H9 (cell line): ENCODE measurements around the gene UPK1A. TPM values are rescaled to one million over a fixed set of nuclear protein-coding genes. Genes with fewer than 3 reads are reported as not detected.
"Not testable (repeated sequence)": the region's sequence is repeated elsewhere in the genome, so short reads cannot be mapped to it uniquely, and the experiment has no call there.

Experiments
- DNase-seq: peaks from one replicate; pipeline ENCODE4 v3.0.0-alpha.2; 2017
- H2AFZ ChIP-seq: one replicate; pipeline ENCODE4 v1.6.1; 2013; ENCODE audit warnings: mild to moderate bottlenecking, low read length, control low read depth, moderate library complexity
- H2AK5ac ChIP-seq: 2 replicates; pipeline ENCODE4 v1.6.1; 2013; ENCODE audit warnings: low read length, control low read depth, mixed read lengths; ENCODE audit not compliant: insufficient read length
- H2BK120ac ChIP-seq: one replicate; pipeline ENCODE4 v1.6.1; 2013; ENCODE audit warnings: low read depth, mild to moderate bottlenecking, low read length, control low read depth, inconsistent platforms; ENCODE audit not compliant: poor library complexity, severe bottlenecking
- H2BK12ac ChIP-seq: 2 replicates; pipeline ENCODE4 v1.6.1; 2013; ENCODE audit warnings: low read length, control low read depth, mixed read lengths, low read depth; ENCODE audit not compliant: insufficient read length
- H2BK15ac ChIP-seq: 2 replicates; pipeline ENCODE4 v1.6.1; 2013; ENCODE audit warnings: low read depth, low read length, control low read depth
- H2BK20ac ChIP-seq: one replicate; pipeline ENCODE4 v1.6.1; 2013; ENCODE audit warnings: low read depth, mild to moderate bottlenecking, low read length, control low read depth, inconsistent platforms; ENCODE audit not compliant: poor library complexity, severe bottlenecking
- H2BK5ac ChIP-seq: 2 replicates; pipeline ENCODE4 v1.6.1; 2013; ENCODE audit warnings: low read length, control low read depth, mixed read lengths; ENCODE audit not compliant: insufficient read length
- H3K14ac ChIP-seq: 2 replicates; pipeline ENCODE4 v1.6.1; 2013; ENCODE audit warnings: low read length, control low read depth; ENCODE audit not compliant: insufficient read depth
- H3K18ac ChIP-seq: 2 replicates; pipeline ENCODE4 v1.6.1; 2013; ENCODE audit warnings: low read depth, mild to moderate bottlenecking, mixed read lengths, low read length, control low read depth; ENCODE audit not compliant: insufficient read length
- H3K23ac ChIP-seq: 2 replicates; pipeline ENCODE4 v1.6.1; 2013; ENCODE audit warnings: low read length, control low read depth, mixed read lengths, low read depth; ENCODE audit not compliant: insufficient read length
- H3K23me2 ChIP-seq: 2 replicates; pipeline ENCODE4 v1.6.1; 2013; ENCODE audit warnings: low read depth, mild to moderate bottlenecking, mixed read lengths, low read length, control low read depth; ENCODE audit not compliant: insufficient read length, poor library complexity, severe bottlenecking
- H3K27ac ChIP-seq: 2 replicates; pipeline ENCODE4 v1.5.1; 2013; ENCODE audit warnings: low read length, control low read depth, mixed read lengths, low read depth; ENCODE audit not compliant: insufficient read length
- H3K27me3 ChIP-seq: 2 replicates; pipeline ENCODE4 v1.6.1; 2013; ENCODE audit warnings: low read length, control low read depth, inconsistent platforms; ENCODE audit not compliant: insufficient read depth
- H3K4ac ChIP-seq: 2 replicates; pipeline ENCODE4 v1.6.1; 2013; ENCODE audit warnings: low read depth, mild to moderate bottlenecking, control low read depth, inconsistent platforms, low read length, moderate library complexity
- H3K4me1 ChIP-seq: 2 replicates; pipeline ENCODE4 v1.6.1; 2013; ENCODE audit warnings: low read length, control low read depth, inconsistent platforms; ENCODE audit not compliant: insufficient read depth
- H3K4me2 ChIP-seq: 2 replicates; pipeline ENCODE4 v1.6.1; 2013; ENCODE audit warnings: low read length, control low read depth, mixed read lengths; ENCODE audit not compliant: insufficient read length, insufficient read depth
- H3K56ac ChIP-seq: 2 replicates; pipeline ENCODE4 v1.6.1; 2013; ENCODE audit warnings: low read depth, mild to moderate bottlenecking, mixed read lengths, low read length, control low read depth; ENCODE audit not compliant: insufficient read length
- H3K79me1 ChIP-seq: 2 replicates; pipeline ENCODE4 v1.6.1; 2013; ENCODE audit warnings: low read depth, mild to moderate bottlenecking, moderate library complexity, low read length, control low read depth, inconsistent platforms; ENCODE audit not compliant: insufficient read depth, poor library complexity, severe bottlenecking
- H3K79me2 ChIP-seq: 2 replicates; pipeline ENCODE4 v1.6.1; 2013; ENCODE audit warnings: low read length, control low read depth, inconsistent platforms; ENCODE audit not compliant: insufficient read depth
- H3K9ac ChIP-seq: 2 replicates; pipeline ENCODE4 v1.6.1; 2013; ENCODE audit warnings: low read length, control low read depth, mixed read lengths; ENCODE audit not compliant: insufficient read length; ENCODE audit errors: extremely low read depth
- H3K9me3 ChIP-seq: one replicate; pipeline ENCODE4 v1.6.1; 2013; ENCODE audit warnings: low read depth, low read length, inconsistent platforms; ENCODE audit not compliant: control insufficient read depth
- H3T11ph ChIP-seq: one replicate; pipeline ENCODE4 v1.6.1; 2013; ENCODE audit warnings: mild to moderate bottlenecking, low read length, control low read depth, inconsistent platforms
- H4K20me1 ChIP-seq: one replicate; pipeline ENCODE4 v1.6.1; 2013; ENCODE audit not compliant: control insufficient read depth, insufficient read length, insufficient read depth
- H4K5ac ChIP-seq: 2 replicates; pipeline ENCODE4 v1.6.1; 2013; ENCODE audit warnings: low read depth, mild to moderate bottlenecking, mixed read lengths, low read length, control low read depth; ENCODE audit not compliant: insufficient read length
- H4K8ac ChIP-seq: replicated peaks from 2 replicates; pipeline ENCODE4 v1.6.1; 2013; ENCODE audit warnings: low read length, control low read depth, mixed read lengths, low read depth; ENCODE audit not compliant: insufficient read length
- H4K91ac ChIP-seq: 2 replicates; pipeline ENCODE4 v1.6.1; 2013; ENCODE audit warnings: low read depth, mild to moderate bottlenecking, moderate library complexity, mixed read lengths, low read length, control low read depth; ENCODE audit not compliant: insufficient read length
- H3K27ac Mint-ChIP-seq, 3 experiments: 2 replicates in 2 of 3; 3 replicates in 1 of 3; pipeline ENCODE4 v1.8.0; 2020 to 2021; ENCODE audit warnings: mixed read lengths in 3 of 3, mild to moderate bottlenecking in 1 of 3, moderate library complexity in 1 of 3
- H3K27me3 Mint-ChIP-seq: 2 replicates; pipeline ENCODE4 v1.8.0; 2021; ENCODE audit warnings: low read depth, mild to moderate bottlenecking, moderate library complexity, mixed read lengths
- H3K36me3 Mint-ChIP-seq, 3 experiments: 2 replicates in 2 of 3; 3 replicates in 1 of 3; pipeline ENCODE4 v1.8.0; 2020 to 2021; ENCODE audit warnings: low read depth in 3 of 3, mixed read lengths in 3 of 3; ENCODE audit not compliant: insufficient read depth in 1 of 3
- H3K4me1 Mint-ChIP-seq, 2 experiments: 2 replicates each; pipeline ENCODE4 v1.8.0; 2020; ENCODE audit warnings: mixed read lengths in 2 of 2
- H3K4me3 Mint-ChIP-seq, 2 experiments: 2 replicates in 1 of 2; 3 replicates in 1 of 2; pipeline ENCODE4 v1.8.0; 2020 to 2021; ENCODE audit warnings: mild to moderate bottlenecking in 2 of 2, mixed read lengths in 2 of 2, moderate library complexity in 1 of 2
- H3K9me3 Mint-ChIP-seq, 2 experiments: 2 replicates in 1 of 2; 3 replicates in 1 of 2; pipeline ENCODE4 v1.8.0; 2020; ENCODE audit warnings: mild to moderate bottlenecking in 2 of 2, mixed read lengths in 2 of 2, moderate library complexity in 1 of 2
- WGBS: extraction: QIAGEN DNeasy Blood & Tissue Kit; methylation state at CpG from one replicate; pipeline ENCODE4 v1.1.7; 2013; ENCODE audit warnings: missing lambda C conversion rate, low lambda C conversion rate, mixed read lengths; ENCODE audit not compliant: insufficient read length; ENCODE audit errors: extremely low coverage; 5-methylcytosine and 5-hydroxymethylcytosine counted together
- total RNA-seq: library from RNA; stranded (reverse); gene quantifications from 2 replicates; pipeline ENCODE4 v1.2.1, GENCODE V29; 2021
- TF ChIP-seq, protein P1 (sequence below): fragments of 200-600 bp; sonication (generic); conservative IDR thresholded peaks from 3 replicates; pipeline ENCODE4 v1.8.0; 2021; ENCODE audit warnings: antibody characterized with exemption, mild to moderate bottlenecking

UPK1A gene
- total RNA-seq, 1 experiment from 2014 or later: 4.3 TPM

DNA sequence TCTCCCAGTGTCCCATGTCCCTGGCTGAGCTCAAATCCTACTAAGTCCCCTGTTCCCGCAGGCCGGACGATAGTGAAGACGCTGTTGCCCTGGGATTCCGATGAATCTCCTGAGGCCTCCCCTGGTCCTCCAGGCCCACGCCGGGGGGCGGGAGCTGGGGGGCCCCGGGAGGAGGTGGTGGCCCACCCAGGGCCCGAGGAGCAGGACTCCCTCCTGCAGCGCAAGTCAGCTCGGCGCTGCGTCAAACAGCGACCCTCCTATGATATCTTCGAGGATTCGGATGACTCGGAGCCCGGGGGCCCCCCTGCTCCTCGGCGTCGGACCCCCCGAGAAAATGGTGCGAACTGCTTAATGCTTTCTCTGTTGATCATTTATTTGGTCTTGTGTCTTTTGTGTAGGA lies 57.4 kb downstream of the UPK1A start:
- H3K27me3 Mint-ChIP-seq: no peaks in the 10 kb centered on the region; the same call in 1 of the 2 replicates
- Histone ChIP-seq H3K14ac (no peak overlapping the region), H3K79me1 (no peaks in the 10 kb centered on the region), H3K4ac (no peak overlapping the region), H3K23me2 (peaks cover 4% of the 10 kb centered on the region), H3K79me2 (peaks cover 8% of the 10 kb centered on the region; the same call in 1 of the 2 replicates), H3K18ac (no peak overlapping the region), H3T11ph (no peak overlapping the region), H3K9me3 (no peaks in the 10 kb centered on the region), H3K4me2 (no peak overlapping the region), H4K5ac (no peak overlapping the region), H2AFZ (no peak overlapping the region), H4K8ac (no peak overlapping the region), H2BK15ac (no peak overlapping the region), H3K9ac (no peak overlapping the region), H2BK20ac (no peak overlapping the region), H3K56ac (no peak overlapping the region), H3K27me3 (no peaks in the 10 kb centered on the region), H2BK12ac (no peak overlapping the region), H3K4me1 (no peaks in the 10 kb centered on the region), H2BK120ac (no peak overlapping the region), H4K91ac (no peak overlapping the region), H2BK5ac (no peak overlapping the region), H3K27ac (no peak overlapping the region), H3K23ac (no peak overlapping the region), H2AK5ac (no peak overlapping the region), H4K20me1 (peaks cover 6% of the 10 kb centered on the region)
- peaks cover 6 to 8% of the 10 kb centered on the region in 2 experiments for H3K4me1 Mint-ChIP-seq
- no peak overlapping the region for H3K27ac Mint-ChIP-seq
- H3K9me3 Mint-ChIP-seq: no peaks in the 10 kb centered on the region
- WGBS: no CpG with 5 or more reads among the region's 24 CpGs
- peaks cover 49 to 83% (median 82%) of the 10 kb centered on the region in 3 experiments; a peak in 6 of 7 replicates for H3K36me3 Mint-ChIP-seq
- DNase-seq: no peak
- H3K4me3 Mint-ChIP-seq: no peak overlapping the region
- TF ChIP-seq, protein P1, sequence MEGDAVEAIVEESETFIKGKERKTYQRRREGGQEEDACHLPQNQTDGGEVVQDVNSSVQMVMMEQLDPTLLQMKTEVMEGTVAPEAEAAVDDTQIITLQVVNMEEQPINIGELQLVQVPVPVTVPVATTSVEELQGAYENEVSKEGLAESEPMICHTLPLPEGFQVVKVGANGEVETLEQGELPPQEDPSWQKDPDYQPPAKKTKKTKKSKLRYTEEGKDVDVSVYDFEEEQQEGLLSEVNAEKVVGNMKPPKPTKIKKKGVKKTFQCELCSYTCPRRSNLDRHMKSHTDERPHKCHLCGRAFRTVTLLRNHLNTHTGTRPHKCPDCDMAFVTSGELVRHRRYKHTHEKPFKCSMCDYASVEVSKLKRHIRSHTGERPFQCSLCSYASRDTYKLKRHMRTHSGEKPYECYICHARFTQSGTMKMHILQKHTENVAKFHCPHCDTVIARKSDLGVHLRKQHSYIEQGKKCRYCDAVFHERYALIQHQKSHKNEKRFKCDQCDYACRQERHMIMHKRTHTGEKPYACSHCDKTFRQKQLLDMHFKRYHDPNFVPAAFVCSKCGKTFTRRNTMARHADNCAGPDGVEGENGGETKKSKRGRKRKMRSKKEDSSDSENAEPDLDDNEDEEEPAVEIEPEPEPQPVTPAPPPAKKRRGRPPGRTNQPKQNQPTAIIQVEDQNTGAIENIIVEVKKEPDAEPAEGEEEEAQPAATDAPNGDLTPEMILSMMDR: no peak

DNA sequence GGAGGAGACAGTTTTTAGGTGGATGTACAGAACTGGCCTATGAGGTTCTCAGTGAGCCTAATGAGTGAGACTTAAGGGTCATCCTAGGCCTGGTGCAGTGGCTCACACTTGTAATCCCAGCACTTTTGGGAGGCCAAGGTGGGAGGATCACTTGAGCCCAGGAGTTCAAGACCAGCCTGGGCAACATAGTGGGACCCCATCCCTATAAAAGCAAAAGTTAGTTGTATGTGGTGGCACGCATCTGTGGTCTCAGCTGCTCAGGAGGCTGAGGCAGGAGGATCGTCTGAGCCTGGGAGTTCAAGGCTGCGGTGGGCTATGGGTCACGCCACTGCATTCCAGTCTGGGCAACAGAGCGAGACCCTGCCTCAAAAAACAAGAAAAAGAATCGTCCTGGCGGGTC lies 57.8 kb downstream of the UPK1A start:
- not testable (repeated sequence) for H4K91ac ChIP-seq, H3K23me2 ChIP-seq, H3K27me3 ChIP-seq, H4K8ac ChIP-seq, DNase-seq, H3K9me3 ChIP-seq, H3K56ac ChIP-seq, H3K18ac ChIP-seq, H3K27me3 Mint-ChIP-seq, H3K4me3 Mint-ChIP-seq, H3K27ac ChIP-seq, H2BK120ac ChIP-seq, H3K4me1 ChIP-seq, H2BK12ac ChIP-seq, H3T11ph ChIP-seq, H3K79me1 ChIP-seq, H4K20me1 ChIP-seq, H3K4ac ChIP-seq, H3K9me3 Mint-ChIP-seq, H2BK20ac ChIP-seq, H4K5ac ChIP-seq, H3K14ac ChIP-seq, H2BK5ac ChIP-seq, H2AK5ac ChIP-seq, H3K9ac ChIP-seq, H2AFZ ChIP-seq, H3K4me2 ChIP-seq, H3K23ac ChIP-seq, H3K79me2 ChIP-seq, H3K4me1 Mint-ChIP-seq, H2BK15ac ChIP-seq
- peak overlapping the region in 1 of 3 experiments; percentile 35; a peak in 1 of 7 replicates for H3K27ac Mint-ChIP-seq
- no CpG with 5 or more reads among the region's 7 CpGs for WGBS
- peaks cover 53 to 88% (median 85%) of the 10 kb centered on the region in 3 experiments; a peak in 6 of 7 replicates for H3K36me3 Mint-ChIP-seq
